22Rv1 (cell line): ENCODE data around the gene UBE3B.

Experiments used
- CTCF ChIP-seq: fragments of 450-650 bp; IDR thresholded peaks from 2 replicates; pipeline ENCODE4 v1.5.1; 2017; ENCODE audit warnings: mild to moderate bottlenecking
- ZFX ChIP-seq: fragments of 450-650 bp; IDR thresholded peaks from 2 replicates; pipeline ENCODE4 v1.6.1; 2017; ENCODE audit warnings: antibody characterized with exemption, borderline replicate concordance

GRCh38 chr12:109580684-109581333 lies 103.4 kb downstream of the UBE3B start:
- TF ChIP-seq CTCF = no peak
- TF ChIP-seq ZFX = no peak
